ENCODE measurements around the gene DNAJB5.
A peak's percentile ranks its signal among the peaks of the same experiment; 100 is the strongest.
"Not testable (repeated sequence)": the region's sequence is repeated elsewhere in the genome, so short reads cannot be mapped to it uniquely, and the experiment has no call there.

The DNAJB5 gene

GRCh38 chr9:34989003-34989945 lies at the start of gene DNAJB5:
Gene DNAJB5, plus strand, starts transcription at chr9:34989745. Its CDS starts 886 bp downstream, at chr9:34990631.
- FAIRE-seq: peak; percentile 99

- FAIRE-seq: not testable (repeated sequence)
These were observed 49.6 kb upstream of the DNAJB5 start for GRCh38 chr9:34939989-34940388.

- no peak for FAIRE-seq
These were observed 41.1 kb upstream of the DNAJB5 start for GRCh38 chr9:34948451-34948850.

- no peak for FAIRE-seq
These were observed 35.3 kb upstream of the DNAJB5 start for GRCh38 chr9:34954225-34954624.

- not testable (repeated sequence) for FAIRE-seq
These were observed 33.5 kb upstream of the DNAJB5 start for GRCh38 chr9:34956066-34956465.

- no peak for FAIRE-seq
These were observed 32.9 kb upstream of the DNAJB5 start for GRCh38 chr9:34956648-34957047.

GRCh38 chr9:34957492-34958410 lies 31.8 kb upstream of the DNAJB5 start, which contains the start of gene PHF24:
Gene PHF24, plus strand, starts transcription at chr9:34958285. Its CDS starts 13,014 bp downstream, at chr9:34971299.
- FAIRE-seq: no peak

GRCh38 chr9:34958411-34958982 lies 31.0 kb upstream of the DNAJB5 start:
- no peak for FAIRE-seq

- no peak for FAIRE-seq
These were observed 30.1 kb upstream of the DNAJB5 start for GRCh38 chr9:34959461-34959860.

- no peak for FAIRE-seq
These were observed 27.7 kb upstream of the DNAJB5 start for GRCh38 chr9:34961574-34962490.

- FAIRE-seq: no peak
These were observed 27.0 kb upstream of the DNAJB5 start for GRCh38 chr9:34962546-34962945.

GRCh38 chr9:34963552-34963951 lies 26.0 kb upstream of the DNAJB5 start:
- no peak for FAIRE-seq

- no peak for FAIRE-seq
These were observed 25.1 kb upstream of the DNAJB5 start for GRCh38 chr9:34964458-34964857.

GRCh38 chr9:34971146-34971811 lies 18.3 kb upstream of the DNAJB5 start:
- FAIRE-seq: no peak

- no peak for FAIRE-seq
These were observed 14.9 kb upstream of the DNAJB5 start for GRCh38 chr9:34974664-34975063.

- FAIRE-seq: no peak
These were observed 13.1 kb upstream of the DNAJB5 start for GRCh38 chr9:34976441-34976840.

GRCh38 chr9:34976992-34977391 lies 12.6 kb upstream of the DNAJB5 start:
- FAIRE-seq: no peak

- FAIRE-seq: no peak
These were observed 9.3 kb upstream of the DNAJB5 start for GRCh38 chr9:34980181-34980761.

GRCh38 chr9:34982361-34982760 lies 7.2 kb upstream of the DNAJB5 start:
- FAIRE-seq: no peak

- FAIRE-seq: no peak
These were observed 6.3 kb upstream of the DNAJB5 start for GRCh38 chr9:34983209-34983608.

- no peak for FAIRE-seq
These were observed 5.5 kb upstream of the DNAJB5 start for GRCh38 chr9:34984049-34984448.

Data from endometrium (tissue), 2 donors.